Measurements from ENCODE around the gene PPP4R2.

- TF ChIP-seq ZNF589 (CRISPR knock-in tag; IDR thresholded peaks at IDR 0.05; ENCODE audit: low read depth) (no peak), MAX (CRISPR knock-in tag; IDR thresholded peaks at IDR 0.05) (no peak), CTCF (IDR thresholded peaks at IDR 0.05 in 2 of 3, conservative IDR thresholded peaks at IDR 0.05 in 1 of 3; ENCODE audit: insufficient read depth in 2 of 3, low read depth in 1 of 3, low read length in 3 of 3) (no peak), ELK1 (CRISPR knock-in tag; IDR thresholded peaks at IDR 0.05) (no peak), IRF2 (CRISPR knock-in tag; IDR thresholded peaks at IDR 0.05) (no peak), HNRNPLL (IDR thresholded peaks at IDR 0.05; ENCODE audit: low read depth, low read length, poor library complexity, severe bottlenecking) (no peak), ELF4 (CRISPR knock-in tag; IDR thresholded peaks at IDR 0.05) (no peak), PHF8 (IDR thresholded peaks at IDR 0.05; ENCODE audit: borderline replicate concordance, low read length) (no peak), SMAD1 (IDR thresholded peaks at IDR 0.05; ENCODE audit: low read depth, low read length, partially characterized antibody) (no peak), FIP1L1 (IDR thresholded peaks at IDR 0.05; ENCODE audit: low read depth, low read length, poor library complexity, severe bottlenecking) (no peak), FOXJ3 (CRISPR knock-in tag; IDR thresholded peaks at IDR 0.05) (no peak), SMAD2 (IDR thresholded peaks at IDR 0.05; ENCODE audit: low read depth, low read length) (no peak), RFX5 (IDR thresholded peaks at IDR 0.05; ENCODE audit: low read depth, low read length) (no peak)
Measured at GRCh38 chr3:73026111-73026759, 29.6 kb downstream of the PPP4R2 start.
